ENCODE measurements around the gene TTYH1. TPM values are rescaled to one million over a fixed set of nuclear protein-coding genes. Genes with fewer than 3 reads are reported as not detected.

The TTYH1 gene
- total and polyA plus RNA-seq, 2 donors (not counting 3 experiments of a cell fraction or from before 2014, with no cell fraction given), result not detected

DNA sequence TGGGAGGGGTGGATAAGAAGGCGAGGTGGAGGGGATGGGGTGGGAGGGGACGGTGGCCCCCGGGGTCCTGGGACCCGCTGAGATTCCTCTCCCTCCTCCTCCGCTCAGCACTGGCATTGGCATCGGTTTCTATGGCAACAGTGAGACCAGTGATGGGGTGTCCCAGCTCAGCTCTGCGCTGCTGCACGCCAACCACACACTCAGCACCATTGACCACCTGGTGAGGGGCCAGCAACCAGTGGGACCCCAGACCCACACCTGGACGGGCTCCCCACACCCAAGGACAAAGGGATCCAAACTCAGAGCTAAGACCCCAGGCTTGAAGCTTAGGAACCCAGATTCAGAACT lies 5.9 kb downstream of the TTYH1 start:
- DNase-seq (ENCODE audit: low read depth, low spot score) (no peak), FAIRE-seq (no peak)
- Histone ChIP-seq H3K4me2 (ENCODE audit: insufficient read depth, low read length) (no peak overlapping the region), H3K9ac (replicated peaks; ENCODE audit: extremely low read depth, insufficient read depth, low read length) (no peak overlapping the region), H3K4me1 (ENCODE audit: control insufficient read depth, extremely low read depth, insufficient read depth, low read length) (no peaks in the 10 kb centered on the region), H3K4me3 (replicated peaks in 1 of 3; ENCODE audit: insufficient read depth in 1 of 3, low read depth in 1 of 3, low read length in 3 of 3) (no peak overlapping the region), H3K27me3 (ENCODE audit: control insufficient read depth in 2 of 2, insufficient read depth in 2 of 2, low read length in 2 of 2) (peaks cover 29 to 38% of the 10 kb centered on the region in 2 experiments), H3K79me2 (ENCODE audit: control insufficient read depth, insufficient read depth, low read length) (no peaks in the 10 kb centered on the region), H4K20me1 (replicated peaks; ENCODE audit: control insufficient read depth, extremely low read depth, insufficient read depth, low read length) (no peaks in the 10 kb centered on the region), H3K9me3 (replicated peaks; ENCODE audit: control insufficient read depth, insufficient read depth, low read length) (no peaks in the 10 kb centered on the region), H3K27ac (ENCODE audit: insufficient read depth, low read depth, low read length) (no peak overlapping the region), H3K9me1 (replicated peaks; ENCODE audit: control insufficient read depth, extremely low read depth, insufficient read depth, low read length) (no peaks in the 10 kb centered on the region), H2AFZ (ENCODE audit: low read depth, low read length) (no peak overlapping the region), H3K36me3 (ENCODE audit: control insufficient read depth in 2 of 2, extremely low read depth in 1 of 2, insufficient read depth in 2 of 2, low read length in 2 of 2) (no peaks in the 10 kb centered on the region)
- no TSS peak for BruUV-seq (replicated peaks)
- CTCF ChIA-PET, result interaction anchor here (1.3 kb wide), 1 partner anchor 30 kb away, joined by 4 read pairs; no protein-coding TSS in a partner anchor
- intact Hi-C loops (cut with micrococcal nuclease), result no loop called here
- dilution Hi-C loops (cut with MboI; ENCODE audit: extremely low pct_ligation_motif_present, low sequenced_read_pairs), result no loop called here
- POLR2A ChIA-PET, result no interaction called here
- TF ChIP-seq, protein P1, sequence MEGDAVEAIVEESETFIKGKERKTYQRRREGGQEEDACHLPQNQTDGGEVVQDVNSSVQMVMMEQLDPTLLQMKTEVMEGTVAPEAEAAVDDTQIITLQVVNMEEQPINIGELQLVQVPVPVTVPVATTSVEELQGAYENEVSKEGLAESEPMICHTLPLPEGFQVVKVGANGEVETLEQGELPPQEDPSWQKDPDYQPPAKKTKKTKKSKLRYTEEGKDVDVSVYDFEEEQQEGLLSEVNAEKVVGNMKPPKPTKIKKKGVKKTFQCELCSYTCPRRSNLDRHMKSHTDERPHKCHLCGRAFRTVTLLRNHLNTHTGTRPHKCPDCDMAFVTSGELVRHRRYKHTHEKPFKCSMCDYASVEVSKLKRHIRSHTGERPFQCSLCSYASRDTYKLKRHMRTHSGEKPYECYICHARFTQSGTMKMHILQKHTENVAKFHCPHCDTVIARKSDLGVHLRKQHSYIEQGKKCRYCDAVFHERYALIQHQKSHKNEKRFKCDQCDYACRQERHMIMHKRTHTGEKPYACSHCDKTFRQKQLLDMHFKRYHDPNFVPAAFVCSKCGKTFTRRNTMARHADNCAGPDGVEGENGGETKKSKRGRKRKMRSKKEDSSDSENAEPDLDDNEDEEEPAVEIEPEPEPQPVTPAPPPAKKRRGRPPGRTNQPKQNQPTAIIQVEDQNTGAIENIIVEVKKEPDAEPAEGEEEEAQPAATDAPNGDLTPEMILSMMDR (IDR thresholded peaks at IDR 0.05; ENCODE audit: extremely low read depth in 1 of 2, insufficient read depth in 1 of 2, low read depth in 1 of 2, low read length in 2 of 2), result no peak
- no peak for TF ChIP-seq POLR2AphosphoS5 (IDR thresholded peaks at IDR 0.05; ENCODE audit: insufficient read depth, low read depth, low read length)
- TF ChIP-seq JUN (IDR thresholded peaks at IDR 0.05; ENCODE audit: borderline replicate concordance, insufficient read depth, insufficient read length, low read depth), result no peak
- TF ChIP-seq MYC (IDR thresholded peaks at IDR 0.05; ENCODE audit: low read depth, low read length), result no peak
- TF ChIP-seq EZH2 (IDR thresholded peaks at IDR 0.05; ENCODE audit: borderline replicate concordance, low read depth, low read length, severe bottlenecking), result no peak
- TF ChIP-seq FOS (IDR thresholded peaks at IDR 0.05; ENCODE audit: borderline replicate concordance, insufficient read depth, low read length), result no peak
- TF ChIP-seq, protein P2, sequence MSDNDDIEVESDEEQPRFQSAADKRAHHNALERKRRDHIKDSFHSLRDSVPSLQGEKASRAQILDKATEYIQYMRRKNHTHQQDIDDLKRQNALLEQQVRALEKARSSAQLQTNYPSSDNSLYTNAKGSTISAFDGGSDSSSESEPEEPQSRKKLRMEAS (IDR thresholded peaks at IDR 0.05; ENCODE audit: insufficient read depth, insufficient read length), result no peak
- TF ChIP-seq GATA2 (IDR thresholded peaks at IDR 0.05; ENCODE audit: insufficient read depth, insufficient read length, low read depth, low read length), result no peak
- TF ChIP-seq POLR2A (IDR thresholded peaks at IDR 0.05; ENCODE audit: low read depth, low read length), result no peak
